Activated T-cell treated with anti-CD3 and anti-CD28 coated beads for 24 hours (primary cell): ENCODE results near the gene GRK5.

Experiments used
- DNase-seq: peaks from one replicate; pipeline ENCODE4 v3.0.0-alpha.2; 2020; ENCODE audit warnings: low read depth

Gene GRK5

DNA sequence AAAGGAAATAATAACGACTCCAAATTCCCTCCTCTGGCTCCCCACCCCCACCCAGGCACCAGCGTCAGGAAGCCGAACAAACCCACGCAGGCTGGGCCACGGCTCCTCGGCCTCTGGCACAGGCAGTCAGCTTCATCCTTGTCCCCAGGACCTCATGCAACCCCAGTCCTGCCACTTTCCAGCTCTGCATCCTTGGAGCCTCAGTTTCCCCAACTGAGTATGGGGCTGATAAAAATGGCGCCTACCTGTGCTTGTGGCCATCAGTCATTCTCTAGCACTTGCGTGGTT, 198.1 kb downstream of the GRK5 start:
- no peak for DNase-seq

DNA sequence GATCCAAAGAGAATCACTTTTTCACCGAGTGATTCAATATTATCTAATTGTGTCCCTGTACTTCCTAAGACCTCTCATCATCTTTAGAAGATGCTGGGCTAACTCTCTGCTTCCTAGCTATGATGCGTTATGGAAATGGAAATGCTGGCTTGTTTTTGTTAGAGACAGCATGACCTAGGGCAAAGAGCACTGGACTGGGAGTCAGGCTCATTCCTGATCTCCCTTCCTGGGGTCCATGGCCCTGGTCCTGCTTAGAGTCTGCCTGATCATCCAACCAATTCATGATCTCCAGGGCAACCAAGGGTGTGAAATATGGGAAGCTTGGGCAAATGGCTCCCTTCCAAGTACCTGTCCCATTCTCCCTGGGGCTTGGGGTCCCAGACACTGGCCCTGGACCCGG, 198.8 kb downstream of the GRK5 start:
- no peak for DNase-seq

DNA sequence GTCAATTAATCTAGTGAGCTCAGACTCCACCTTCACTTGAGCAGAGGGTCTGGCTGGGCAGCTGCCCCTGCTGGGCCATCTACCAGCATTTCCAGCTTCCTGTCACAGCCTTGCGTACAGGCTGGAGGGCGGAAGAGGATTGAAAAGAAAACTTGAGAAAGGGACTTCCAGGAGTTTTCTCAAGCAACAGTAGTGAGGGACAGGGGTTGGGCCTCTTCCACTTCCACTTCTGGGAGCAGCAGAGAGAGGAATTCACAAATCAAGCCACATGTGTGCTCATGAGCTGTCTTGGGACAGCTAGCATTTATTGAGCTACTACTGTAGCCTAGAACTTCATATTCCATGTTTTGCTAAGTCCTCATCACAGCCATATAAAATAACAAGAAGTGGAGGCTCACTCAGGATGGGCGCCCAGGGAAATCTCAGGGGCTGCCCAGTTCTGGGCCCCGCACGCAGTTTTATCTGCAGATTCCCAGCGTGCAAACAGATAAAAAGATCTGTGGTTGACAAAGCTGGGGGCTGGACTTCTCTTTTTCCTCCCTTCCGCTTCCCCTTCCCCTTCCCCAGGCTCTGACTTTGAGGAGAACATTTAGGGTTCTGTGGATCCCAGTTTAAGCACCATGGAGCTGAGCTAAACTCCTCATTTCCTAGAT, 199.4 kb downstream of the GRK5 start:
- DNase-seq = no peak

DNA sequence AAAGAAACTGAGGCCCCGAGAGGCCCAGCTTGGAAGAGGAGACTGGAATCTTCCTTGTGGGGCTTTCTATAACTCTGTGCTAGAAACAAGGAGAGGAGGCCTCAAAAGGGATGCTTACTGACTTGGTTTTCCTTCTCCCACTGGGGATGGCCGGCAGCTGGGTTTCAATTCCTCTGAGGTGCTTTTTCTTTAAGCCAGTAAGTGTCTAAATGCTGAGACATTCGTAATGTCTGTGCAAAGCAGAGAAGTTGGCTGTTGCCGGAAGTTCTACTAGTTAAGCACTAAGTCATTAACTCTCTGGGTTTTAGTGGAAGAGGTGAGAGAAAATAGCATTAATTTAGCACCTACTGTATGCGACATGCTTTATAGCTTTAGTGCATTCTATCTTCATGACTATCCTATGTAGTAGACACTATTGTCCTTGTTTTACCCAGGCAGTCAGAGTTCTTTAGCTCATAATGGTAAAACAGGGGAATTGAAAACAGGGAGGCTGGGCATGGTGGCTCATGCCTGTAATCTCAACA, 199.9 kb downstream of the GRK5 start:
- DNase-seq = no peak

DNA sequence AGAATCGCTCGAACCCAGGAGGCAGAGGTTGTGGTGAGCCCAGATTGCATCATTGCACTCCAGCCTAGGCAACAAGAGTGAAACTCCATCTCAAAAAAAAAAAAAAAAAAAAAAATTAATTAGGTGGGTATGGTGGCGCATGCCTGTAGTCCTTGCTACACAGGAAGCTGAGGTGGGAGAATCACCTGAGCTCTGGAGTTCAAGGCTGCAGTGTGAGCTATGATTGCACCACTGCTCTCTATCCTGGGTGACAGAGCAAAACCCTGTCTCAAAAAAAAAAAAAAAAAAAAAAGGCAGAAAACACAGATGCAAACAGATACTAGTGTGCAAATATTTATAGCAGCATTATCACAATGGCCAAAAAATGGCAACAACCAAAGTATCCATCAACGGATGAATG, 200.7 kb downstream of the GRK5 start:
- no peak for DNase-seq

DNA sequence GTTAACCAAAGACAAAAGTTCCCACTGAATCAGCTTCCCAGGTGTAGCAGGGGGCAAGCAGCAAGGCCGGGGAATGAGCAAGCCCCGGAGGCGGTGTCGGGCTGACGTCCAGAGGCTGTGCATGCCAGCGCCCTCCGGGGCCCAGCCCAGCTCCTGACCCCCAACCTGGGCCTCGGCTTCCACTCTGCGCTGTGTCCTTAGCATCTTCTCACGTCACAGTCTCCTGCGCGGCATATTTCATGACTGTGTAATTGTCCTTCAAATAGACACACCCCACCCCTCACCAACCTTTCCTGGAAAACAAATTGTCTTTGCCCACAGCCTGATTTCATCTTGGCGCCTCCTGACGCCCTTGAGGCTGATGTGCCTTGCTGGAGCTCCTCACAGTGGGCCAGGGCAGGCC, 201.6 kb downstream of the GRK5 start:
- no peak for DNase-seq

DNA sequence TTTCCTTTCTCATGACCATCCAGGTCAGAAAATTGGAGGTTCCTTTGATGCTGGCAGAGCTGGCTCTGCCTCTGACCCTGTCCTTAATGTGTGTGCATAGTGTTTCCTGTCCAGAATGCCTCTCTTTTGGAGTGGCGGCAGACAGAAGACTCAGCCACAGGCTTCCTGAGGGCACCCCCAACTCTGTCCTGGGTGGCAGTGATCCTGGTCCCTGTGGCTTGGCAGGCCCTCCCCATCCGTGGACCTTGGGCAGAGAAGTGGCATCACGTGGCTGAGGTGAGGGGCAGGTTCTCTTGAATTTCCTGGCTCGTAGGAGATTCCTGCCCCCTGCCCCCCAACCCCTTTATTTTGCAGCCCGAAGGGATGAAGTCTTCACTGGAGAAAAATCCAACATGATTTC, 202.0 kb downstream of the GRK5 start:
- no peak for DNase-seq

DNA sequence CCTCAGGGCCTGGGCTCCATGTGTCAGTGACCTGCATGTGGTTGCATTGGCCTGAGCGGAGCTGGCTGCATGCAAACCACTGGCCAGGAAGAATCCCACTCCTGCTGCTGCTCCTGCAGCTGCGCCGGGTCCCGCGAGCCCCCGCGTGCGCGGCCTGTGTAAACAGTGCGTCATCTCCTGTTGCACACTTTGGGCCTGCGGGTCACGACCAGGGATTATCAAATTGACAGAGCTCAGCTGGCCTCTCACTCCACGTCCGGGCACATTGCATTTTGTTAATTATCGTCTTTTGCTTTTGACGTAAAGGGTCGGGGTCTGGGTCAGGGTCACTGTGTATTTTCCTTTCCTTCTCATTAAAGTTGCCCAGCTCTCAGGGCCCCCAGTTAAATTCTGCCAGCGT, 202.5 kb downstream of the GRK5 start:
- DNase-seq = no peak

DNA sequence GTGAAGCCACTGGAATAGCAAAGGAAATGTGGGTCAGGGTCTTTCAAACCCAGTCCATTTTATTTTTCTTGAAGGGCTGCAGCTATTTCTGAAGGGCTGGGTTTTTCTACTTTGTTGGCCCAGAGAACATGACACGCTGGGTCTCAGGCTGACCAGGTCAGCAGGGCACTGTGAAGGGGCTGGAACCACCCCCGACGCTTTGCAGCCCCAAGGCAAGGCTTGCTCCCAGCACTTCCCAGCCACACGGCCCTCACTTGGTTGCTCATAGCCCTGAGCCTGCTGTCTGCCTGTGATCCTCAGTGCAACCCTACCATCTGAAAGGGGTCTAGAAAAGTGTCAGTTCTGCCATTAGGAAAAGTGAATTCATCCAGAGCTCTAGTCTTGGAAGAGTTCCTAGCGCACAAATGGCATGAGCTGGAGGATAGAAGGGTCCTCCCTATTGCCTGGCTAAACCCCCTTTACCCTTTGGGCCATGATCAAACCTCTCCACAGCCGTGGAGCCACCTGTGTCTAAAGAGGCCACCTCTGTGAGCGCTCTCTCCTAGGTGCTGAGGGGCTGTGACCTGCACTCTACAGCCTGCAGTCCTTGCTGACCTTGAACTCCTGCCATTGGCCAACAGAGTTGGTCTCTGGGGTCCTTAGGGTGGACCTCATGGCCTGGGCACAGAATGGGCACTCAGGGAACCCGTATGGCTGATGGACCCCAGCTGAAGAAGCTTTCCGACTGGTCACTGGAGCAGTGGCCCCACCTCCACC, 203.2 kb downstream of the GRK5 start:
- no peak for DNase-seq

DNA sequence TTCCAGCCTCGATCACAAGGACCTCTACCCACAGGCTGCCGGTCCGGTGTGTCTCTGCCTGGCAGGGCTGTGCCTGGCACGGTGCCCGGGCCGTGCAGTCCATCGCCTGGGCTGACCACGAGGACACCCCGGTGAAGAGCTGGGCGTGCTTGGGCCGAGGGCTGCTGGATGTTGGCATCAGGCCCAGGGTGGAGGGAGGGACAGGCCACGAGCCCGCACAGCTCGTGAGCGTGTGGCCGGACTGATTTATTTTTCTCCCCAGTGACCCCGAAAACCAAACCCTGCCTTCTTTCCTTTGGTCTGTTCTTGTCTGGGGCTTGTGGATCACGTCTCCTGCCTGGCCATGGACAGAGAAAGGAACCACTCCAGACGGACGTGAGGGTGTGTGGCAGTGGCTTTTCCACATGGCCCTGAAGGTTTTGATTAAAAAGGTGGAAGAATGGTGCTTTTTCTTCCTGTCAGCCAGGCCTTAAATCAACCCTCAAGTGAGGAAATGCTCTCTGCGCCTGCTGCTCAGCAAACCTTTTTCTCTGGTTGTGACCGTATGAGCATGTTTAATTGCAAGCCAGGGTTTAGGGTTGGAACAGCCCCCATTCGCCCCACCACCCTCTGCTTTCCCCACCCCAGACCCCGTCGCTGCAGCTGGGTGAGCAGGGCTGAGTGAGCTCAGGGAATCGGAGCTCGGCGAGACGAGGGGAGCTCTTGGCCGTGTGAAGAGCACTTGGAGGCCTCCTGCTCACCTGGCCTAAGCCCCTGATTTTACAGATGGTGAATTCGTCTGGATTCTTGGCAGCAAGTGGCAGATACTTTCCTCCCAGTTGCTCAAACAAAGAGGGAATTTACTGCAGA, 205.1 kb downstream of the GRK5 start:
- DNase-seq = no peak

DNA sequence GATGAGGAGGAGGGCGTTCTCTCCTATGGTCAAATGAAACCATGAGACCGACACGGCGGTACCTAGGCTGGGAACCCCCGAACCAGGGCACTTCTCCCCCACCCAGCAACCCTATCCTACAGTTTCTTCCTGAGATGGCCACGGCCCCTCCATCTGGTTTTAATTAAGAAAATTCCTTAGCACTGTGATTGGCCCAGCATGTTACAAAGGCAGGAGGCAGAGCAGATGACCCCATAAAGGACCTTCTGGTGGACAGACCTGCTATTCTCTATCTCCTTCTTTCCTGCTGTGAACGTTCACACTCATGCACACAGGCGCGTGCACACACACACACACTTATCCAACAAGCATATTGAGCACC, 205.7 kb downstream of the GRK5 start:
- no peak for DNase-seq

DNA sequence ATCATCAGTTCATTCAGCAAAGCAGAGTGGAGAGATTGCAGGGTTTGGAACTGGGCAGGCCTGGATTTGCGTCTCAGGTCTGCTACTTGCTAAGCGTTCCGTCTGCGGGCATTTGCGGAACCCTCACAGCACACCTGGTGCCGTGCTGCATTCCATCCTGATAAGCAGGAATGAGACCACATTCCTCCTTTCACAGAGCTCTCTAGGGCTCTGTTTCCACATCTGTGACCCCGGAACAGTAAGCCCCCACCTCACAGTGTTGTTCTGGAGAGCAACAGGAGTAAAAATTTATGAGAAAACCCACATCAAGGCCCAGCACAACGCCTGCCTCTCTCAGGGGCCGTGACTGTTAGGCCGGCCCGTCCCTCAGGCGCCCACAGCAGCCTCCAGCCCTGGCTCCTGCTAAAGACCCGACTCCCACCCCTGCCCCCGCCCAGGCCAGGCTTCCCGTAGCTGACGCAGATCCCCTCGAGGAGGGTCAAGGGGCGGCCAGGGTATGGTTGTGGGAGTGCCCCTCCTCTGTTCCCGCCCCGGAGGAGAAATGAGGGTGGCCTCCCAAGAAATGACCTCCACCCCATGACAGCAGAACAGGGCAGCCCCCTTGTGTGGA, 206.2 kb downstream of the GRK5 start:
- DNase-seq = no peak

DNA sequence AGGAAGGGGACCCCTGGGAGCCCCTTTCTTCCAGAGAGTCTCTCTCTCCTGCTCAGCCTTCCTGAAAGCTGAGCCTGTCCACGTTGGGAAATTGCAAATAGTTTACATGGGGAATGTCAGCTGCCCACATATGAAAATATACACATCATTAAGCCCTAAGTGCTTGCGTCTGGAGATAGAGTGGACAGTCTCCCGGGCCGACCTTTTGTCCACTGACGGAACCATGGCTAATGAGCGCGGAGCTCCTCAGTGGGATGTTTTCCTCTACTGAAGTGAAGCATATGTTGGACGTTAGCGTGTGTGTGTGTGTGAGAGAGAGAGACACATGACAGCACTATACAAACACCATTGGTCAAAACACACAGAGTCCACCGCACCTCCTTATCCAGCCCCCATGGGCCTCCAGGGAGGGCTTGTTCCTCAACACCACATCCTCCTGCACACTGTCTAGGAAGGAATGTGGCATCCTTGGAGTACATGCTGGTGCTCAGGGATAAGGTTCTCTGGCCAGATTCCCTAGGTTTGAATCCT, 206.8 kb downstream of the GRK5 start:
- DNase-seq = no peak

DNA sequence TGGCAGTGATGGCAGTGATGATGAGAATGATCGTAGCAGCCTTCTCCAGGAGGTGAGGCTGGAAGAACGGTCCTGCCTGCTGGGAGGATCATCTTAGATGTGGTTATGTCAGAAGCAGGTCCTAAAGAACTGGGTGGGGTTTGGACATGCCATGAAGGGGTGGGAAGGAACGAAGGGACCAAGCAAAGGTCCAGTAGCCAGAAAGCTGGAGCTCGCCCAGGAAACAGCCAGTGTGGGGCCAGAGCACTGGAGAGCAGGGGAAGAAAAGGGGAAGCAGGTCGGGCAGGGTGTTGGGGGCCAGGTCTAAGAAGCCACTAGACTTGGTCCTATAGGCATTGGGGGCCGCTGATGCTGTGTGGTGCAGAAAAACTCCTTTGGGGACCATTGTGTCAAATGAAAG, 207.8 kb downstream of the GRK5 start:
- no peak for DNase-seq

DNA sequence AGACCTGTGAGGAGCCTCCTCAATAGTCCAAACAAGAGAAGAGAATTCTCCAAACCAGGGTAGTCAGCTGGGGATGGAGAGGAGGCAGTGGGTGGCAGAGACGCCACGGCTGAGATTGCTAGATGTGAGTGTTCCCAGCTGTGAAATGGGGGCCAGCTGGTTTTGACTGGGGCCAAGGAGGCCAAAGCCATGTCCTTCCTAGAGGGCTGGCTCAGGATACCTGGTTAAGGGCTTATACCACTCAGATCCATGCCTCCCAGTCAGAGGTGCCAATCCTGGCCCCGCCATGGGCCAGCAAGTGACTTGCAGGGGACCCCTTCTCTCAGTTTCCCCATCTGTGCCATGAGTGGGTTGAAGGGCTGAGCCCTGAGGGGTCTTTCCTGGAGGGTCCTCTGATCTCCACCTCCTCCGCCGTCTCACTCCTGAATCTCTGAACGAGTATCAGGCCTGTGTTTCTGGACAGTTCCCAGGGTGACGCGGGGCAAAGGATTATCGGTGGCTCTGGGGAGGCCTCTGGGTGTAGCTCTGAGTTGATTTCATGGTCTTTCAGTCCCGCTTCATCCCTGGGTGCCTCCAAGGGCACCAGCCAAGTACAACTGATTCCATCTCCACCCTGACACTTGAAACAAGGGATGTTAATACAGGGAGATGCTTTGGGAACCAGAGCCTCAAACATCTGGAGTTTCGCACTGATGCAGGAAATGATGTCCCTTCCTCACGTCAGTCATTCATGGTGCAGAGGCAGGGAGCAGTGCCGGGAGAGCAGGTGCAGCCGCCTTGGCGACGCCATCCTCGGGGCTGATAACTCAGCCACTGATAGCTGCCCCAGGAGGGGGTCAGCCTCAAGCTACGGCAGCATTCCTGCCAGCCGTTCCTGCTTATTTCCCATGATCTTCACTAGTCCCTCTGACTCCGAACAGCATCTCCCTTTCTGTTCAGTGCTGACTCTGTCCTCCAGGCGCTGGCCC, 208.4 kb downstream of the GRK5 start:
- no peak for DNase-seq

DNA sequence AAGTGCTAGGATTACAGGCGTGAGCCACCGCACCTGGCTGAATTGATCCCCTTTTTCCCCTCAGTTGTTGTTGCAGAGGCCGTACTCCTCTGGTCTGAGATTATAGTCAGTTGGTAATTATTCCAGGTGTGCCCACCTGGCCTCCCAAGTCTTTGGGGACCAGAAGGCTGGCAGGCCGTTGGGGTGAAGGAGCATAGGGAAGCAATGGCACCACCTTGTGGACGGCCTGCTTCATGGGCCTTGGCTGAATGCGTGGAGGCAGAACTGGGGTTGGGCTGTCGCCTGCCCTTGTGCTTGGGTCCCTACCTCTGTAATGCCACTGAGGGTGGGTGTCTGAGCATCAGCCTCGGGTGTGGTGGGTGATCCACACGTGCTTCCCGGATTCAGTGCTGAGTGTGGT, 209.5 kb downstream of the GRK5 start:
- DNase-seq = peak; percentile 62

DNA sequence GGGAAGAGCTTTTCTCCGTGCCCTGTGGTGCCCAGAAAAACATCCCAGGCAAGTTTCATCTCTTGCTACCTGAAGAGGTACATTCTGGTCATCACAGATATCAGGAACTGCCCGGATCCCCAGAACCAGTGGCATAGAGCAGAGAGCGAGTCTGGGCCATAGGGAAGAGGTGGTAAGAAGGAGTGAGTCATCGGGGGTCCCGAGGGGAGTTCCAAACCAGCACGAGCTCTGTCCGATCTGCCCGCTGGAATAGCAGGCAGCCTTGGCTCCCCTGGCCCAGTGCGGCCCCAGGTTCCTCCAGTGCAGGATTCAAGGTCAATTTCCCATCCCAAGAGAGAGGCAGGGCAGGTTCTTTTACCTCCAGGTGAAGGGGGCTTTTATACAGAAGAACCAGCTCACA, 210.5 kb downstream of the GRK5 start:
- no peak for DNase-seq

DNA sequence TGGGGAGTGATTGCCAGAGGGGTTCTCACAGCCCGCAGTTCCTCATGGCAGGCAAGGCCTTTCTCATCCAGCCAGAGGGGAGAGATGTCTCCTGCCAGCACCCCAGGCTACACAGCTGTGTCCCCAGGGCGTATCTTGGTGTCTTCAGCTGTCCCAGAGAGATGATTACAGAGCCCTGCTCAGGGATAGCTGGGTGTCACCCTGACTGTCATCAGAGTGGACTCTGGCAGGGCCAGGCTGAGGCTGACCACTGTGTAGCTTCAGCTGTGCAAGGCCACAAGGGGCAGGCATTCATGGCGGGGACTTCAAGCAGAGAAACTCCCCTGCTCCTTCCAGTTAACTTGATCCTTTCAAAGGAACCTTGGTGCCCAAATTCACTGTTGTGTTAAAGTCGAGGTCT, 211.0 kb downstream of the GRK5 start:
- no peak for DNase-seq

DNA sequence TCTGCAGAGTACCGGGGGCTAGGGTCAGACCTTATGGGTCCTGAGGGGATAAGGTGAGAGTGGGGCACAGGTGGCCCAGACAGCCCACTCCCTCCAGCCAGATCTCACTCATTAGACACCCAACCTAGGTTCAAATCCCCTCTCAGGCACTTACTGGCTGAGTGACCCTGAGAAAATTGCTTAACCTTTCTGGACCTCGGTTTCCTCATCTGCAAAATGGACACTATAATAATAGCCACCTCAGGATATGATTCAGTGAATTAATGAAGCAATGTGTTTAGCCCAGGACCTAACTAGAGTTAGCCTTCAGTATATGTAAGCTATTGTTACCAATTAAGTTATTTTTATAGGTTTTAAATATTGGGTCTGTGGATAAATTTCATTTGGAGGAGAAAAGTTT, 212.6 kb downstream of the GRK5 start:
- DNase-seq = no peak

DNA sequence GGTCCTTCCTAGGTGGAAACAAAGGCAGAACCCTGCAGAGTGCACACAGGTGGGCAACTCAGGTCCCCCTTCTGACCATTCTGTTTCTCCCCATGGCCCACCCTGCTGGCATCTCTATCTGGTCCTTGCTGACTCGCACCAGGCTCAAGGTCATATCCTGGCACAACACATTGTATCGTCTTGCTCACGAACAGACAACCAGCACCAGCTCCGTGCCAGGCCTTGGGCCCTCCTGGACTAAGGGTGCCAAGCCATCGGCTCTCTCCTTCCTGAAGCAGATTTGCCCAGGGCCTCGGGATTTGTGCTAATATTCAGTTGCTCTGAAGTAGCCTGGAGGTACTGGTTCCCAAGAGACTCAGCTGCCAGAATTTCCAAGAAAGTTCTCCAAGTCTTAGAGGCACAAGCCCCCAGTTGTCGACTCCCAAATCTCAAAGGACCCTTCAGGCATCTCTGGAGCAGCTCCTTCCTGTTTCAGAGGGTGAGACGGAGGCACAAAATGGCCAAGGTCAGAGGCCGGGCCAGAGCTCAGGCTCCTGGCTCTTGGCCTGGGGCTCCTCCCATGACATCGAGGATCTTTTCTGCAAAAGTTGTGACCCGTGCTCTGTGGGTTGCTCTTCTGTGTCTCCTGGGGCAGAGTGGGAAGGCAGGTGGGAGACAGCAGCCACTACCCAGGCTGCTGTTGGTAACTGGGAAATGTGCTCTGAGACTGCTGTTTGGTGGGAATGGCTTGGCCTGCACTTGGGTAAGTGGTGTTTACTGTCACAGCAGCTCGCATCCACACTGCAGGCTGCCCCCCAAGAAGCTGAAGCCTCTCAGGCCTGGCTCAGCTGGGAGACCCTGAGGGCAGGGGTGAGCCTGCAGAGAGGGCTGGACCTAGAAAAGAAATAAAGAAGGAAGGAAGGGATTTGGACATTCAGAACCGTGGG, 213.8 kb downstream of the GRK5 start:
- DNase-seq = no peak
